Right lobe of liver (tissue), 4 donors: ENCODE results near the gene ZNF777.
"Not testable (repeated sequence)": the region's sequence is repeated elsewhere in the genome, so short reads cannot be mapped to it uniquely, and the experiment has no call there.

ENCODE experiments used
- POLR2A ChIP-seq: fragments of 450-650 bp; IDR thresholded peaks from one replicate; pipeline ENCODE4 v1.6.1; 2017; ENCODE audit warnings: antibody characterized with exemption, mild to moderate bottlenecking
- TF ChIP-seq, protein P1 (sequence below), 4 donors: fragments of 200-600 bp in 3 of 4; fragments of 450-650 bp in 1 of 4; IDR thresholded peaks; one replicate each; pipeline versions ENCODE4 v1.5.1 to v1.8.0; 2016 to 2022; ENCODE audit warnings: antibody characterized with exemption in 4 of 4, mild to moderate bottlenecking in 2 of 4
- donor health status: DM: no; HTN: no; CAD: no.
- donor health status: DM: no; HTN: no; CAD: no.
- donor health status: DM: no; HTN: yes; CAD: no.

DNA sequence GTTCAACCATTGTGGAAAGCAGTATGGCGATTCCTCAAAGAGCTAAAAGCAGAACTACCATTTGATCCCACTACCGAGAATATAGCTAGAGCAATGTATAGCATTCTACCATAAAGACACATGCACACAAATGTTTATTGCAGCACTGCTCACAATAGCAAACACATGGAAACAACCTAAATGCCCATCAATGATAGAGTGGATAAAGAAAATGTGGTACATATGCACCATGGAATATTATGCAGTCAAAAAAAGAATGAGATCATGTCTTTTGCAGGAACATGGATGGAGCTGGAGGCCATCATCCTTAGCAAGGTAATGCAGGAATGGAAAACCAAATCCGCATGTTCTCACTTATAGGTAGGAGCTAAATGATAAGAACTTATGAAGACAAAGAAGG is 47.8 kb downstream of the ZNF777 start:
- TF ChIP-seq, protein P1, sequence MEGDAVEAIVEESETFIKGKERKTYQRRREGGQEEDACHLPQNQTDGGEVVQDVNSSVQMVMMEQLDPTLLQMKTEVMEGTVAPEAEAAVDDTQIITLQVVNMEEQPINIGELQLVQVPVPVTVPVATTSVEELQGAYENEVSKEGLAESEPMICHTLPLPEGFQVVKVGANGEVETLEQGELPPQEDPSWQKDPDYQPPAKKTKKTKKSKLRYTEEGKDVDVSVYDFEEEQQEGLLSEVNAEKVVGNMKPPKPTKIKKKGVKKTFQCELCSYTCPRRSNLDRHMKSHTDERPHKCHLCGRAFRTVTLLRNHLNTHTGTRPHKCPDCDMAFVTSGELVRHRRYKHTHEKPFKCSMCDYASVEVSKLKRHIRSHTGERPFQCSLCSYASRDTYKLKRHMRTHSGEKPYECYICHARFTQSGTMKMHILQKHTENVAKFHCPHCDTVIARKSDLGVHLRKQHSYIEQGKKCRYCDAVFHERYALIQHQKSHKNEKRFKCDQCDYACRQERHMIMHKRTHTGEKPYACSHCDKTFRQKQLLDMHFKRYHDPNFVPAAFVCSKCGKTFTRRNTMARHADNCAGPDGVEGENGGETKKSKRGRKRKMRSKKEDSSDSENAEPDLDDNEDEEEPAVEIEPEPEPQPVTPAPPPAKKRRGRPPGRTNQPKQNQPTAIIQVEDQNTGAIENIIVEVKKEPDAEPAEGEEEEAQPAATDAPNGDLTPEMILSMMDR (IDR thresholded peaks at IDR 0.05): not testable (repeated sequence)
- not testable (repeated sequence) for TF ChIP-seq POLR2A
